Lower leg skin (tissue), 4 donors: Measurements from ENCODE around the gene BIRC3. TPM values are rescaled to one million over a fixed set of nuclear protein-coding genes. Genes with fewer than 3 reads are reported as not detected.

Source experiments
- DNase-seq, 2 donors: peaks; one replicate each; pipeline ENCODE4 v3.0.0-alpha.2; 2019; ENCODE audit warnings: low spot score in 2 of 2
- H3K4me3 ChIP-seq: fragments of 200-600 bp; sonication (generic); 2 replicates; pipeline ENCODE4 v1.5.1; 2017; ENCODE audit warnings: mild to moderate bottlenecking, low read depth; ENCODE audit not compliant: poor library complexity, severe bottlenecking
- POLR2A ChIP-seq, 2 donors: fragments of 450-650 bp; IDR thresholded peaks; one replicate each; pipeline ENCODE4 v1.6.1; 2016 to 2017; ENCODE audit warnings: antibody characterized with exemption in 2 of 2, mild to moderate bottlenecking in 1 of 2, moderate library complexity in 1 of 2
- WGBS, 2 donors: methylation state at CpG; one replicate each; pipeline ENCODE4 v1.1.5; 2018; 5-methylcytosine and 5-hydroxymethylcytosine counted together
- intact Hi-C: fragments of 100-400 bp; cut with DNase I; formaldehyde crosslinking; loops from one replicate; pipeline ENCODE4 v1.15.0; 2023; ENCODE audit warnings: low total_unique reads
- total RNA-seq, 4 donors: library from RNA; depleted of rRNA; stranded (reverse); fragments of >200 nt; gene quantifications; one replicate each; pipeline ENCODE4 v1.1.0, GENCODE V29; 2016
- TF ChIP-seq, protein P1 (sequence below), 3 donors: fragments of 450-650 bp; IDR thresholded peaks; one replicate each; pipeline ENCODE4 v1.5.1; 2016; ENCODE audit warnings: antibody characterized with exemption in 3 of 3, mild to moderate bottlenecking in 3 of 3, moderate library complexity in 2 of 3

Gene BIRC3
- total RNA-seq, 4 donors from 2014 or later: 10.1 to 17.6 (median 10.8) TPM

DNA sequence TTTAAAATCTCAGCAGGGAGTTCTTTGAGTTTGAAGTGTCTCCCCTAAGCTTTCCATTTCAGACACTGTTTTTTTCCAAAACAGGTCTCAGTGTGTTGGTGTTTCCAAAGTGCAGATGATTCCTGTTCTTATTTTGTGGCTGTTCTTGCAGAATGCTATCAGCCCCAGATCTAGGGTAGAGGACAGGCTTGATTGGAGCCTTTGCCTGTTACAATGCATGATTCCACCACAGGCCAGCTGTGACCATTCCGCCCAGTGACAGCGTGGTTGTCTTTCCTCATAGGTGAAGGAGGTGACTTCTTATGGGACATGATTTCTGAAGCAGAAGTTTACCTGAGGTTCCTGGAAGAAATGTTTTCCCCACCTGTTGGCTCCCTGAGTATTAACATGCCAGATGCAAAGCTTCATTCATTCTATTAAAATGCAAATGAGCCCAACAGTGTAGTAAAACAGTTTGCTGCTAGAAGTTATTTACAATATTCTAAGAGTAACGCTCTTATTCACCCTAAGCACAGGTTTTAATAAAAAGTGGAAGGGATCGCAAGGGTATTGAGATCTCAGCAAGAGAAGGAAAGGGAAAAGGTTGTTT lies 36.9 kb upstream of the BIRC3 start:
- 80 to 91% methylated on average over 4 of the region's 4 CpGs for WGBS, 2 donors
- no peak overlapping the region for H3K4me3 ChIP-seq
- TF ChIP-seq, protein P1, sequence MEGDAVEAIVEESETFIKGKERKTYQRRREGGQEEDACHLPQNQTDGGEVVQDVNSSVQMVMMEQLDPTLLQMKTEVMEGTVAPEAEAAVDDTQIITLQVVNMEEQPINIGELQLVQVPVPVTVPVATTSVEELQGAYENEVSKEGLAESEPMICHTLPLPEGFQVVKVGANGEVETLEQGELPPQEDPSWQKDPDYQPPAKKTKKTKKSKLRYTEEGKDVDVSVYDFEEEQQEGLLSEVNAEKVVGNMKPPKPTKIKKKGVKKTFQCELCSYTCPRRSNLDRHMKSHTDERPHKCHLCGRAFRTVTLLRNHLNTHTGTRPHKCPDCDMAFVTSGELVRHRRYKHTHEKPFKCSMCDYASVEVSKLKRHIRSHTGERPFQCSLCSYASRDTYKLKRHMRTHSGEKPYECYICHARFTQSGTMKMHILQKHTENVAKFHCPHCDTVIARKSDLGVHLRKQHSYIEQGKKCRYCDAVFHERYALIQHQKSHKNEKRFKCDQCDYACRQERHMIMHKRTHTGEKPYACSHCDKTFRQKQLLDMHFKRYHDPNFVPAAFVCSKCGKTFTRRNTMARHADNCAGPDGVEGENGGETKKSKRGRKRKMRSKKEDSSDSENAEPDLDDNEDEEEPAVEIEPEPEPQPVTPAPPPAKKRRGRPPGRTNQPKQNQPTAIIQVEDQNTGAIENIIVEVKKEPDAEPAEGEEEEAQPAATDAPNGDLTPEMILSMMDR (IDR thresholded peaks at IDR 0.05): no peak
- TF ChIP-seq POLR2A (IDR thresholded peaks at IDR 0.05): no peak
- no peak for DNase-seq
- intact Hi-C loops: loop anchor here (10.0 kb wide), 1 partner anchor 64 kb away; the partner anchor contains the start of gene BIRC2

DNA sequence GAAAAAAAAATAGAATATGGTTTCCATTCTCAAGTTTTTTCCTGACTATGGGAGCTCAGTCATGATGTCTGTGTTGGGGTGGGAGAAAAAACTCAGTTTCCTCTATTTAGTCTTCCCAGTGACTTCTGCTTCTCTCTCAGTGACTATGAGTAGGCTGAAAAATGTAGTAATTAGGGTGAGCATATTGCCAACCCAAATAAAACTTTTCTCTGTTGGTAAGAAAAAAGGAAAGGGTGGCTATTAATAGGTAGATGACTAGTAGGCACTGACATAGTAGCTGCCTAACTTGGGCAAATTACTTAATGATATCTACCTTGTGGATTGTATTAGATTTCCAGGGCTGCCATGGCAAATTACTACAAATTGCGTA lies 34.2 kb upstream of the BIRC3 start:
- 82 to 97% methylated on average over 1 of the region's 1 CpG for WGBS, 2 donors
- no peak overlapping the region for H3K4me3 ChIP-seq
- TF ChIP-seq POLR2A (IDR thresholded peaks at IDR 0.05): no peak
- TF ChIP-seq, protein P1 (IDR thresholded peaks at IDR 0.05): no peak
- DNase-seq: no peak
- intact Hi-C loops: loop anchor here (10.0 kb wide), 1 partner anchor 62 kb away; the partner anchor contains the start of gene BIRC2

DNA sequence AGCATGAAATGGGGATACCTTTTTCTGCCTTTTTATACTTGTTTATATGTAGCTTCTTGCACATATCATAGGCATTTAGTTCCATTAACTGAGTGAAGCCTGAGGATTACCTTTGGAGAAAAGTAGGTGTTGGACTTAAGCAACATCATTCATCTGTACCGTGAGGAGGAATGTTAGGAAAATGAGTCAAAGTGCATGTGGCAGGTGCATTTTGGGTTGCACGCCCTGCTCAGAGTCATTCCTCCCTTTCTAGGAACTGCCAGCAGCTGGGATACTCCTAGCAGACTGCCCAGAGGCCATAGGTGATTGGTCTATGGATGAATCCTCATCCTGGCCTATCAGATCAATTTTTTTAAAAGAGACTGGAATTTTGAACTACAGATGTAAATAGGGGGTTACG lies 33.3 kb upstream of the BIRC3 start:
- no peak for DNase-seq
- intact Hi-C loops: loop anchor here (10.0 kb wide), 1 partner anchor 61 kb away; the partner anchor contains the start of gene BIRC2
- WGBS, 2 donors: 71 to 78% methylated on average over 3 of the region's 3 CpGs
- TF ChIP-seq POLR2A (IDR thresholded peaks at IDR 0.05): no peak
- TF ChIP-seq, protein P1 (IDR thresholded peaks at IDR 0.05): no peak
- no peak overlapping the region for H3K4me3 ChIP-seq

DNA sequence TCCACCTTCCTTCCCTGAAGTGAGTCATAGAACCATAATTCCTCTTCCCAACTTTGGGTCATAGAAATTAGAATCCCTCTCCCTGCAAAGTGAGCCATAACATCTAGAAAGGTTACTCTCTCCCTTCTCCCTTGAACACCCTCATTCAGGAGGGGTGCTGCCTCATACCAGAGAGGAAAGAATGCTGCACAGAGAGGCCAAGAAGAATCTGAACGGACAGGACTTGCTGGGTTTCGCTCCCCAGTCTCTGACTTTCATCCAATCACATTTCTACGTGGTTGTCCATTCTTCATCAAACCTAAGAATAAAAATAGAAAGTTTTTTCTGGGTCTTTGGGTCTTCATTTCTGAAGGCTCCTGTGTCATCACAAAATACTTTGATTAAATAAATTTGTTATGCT lies 31.0 kb upstream of the BIRC3 start:
- no peak for DNase-seq
- no peak overlapping the region for H3K4me3 ChIP-seq
- intact Hi-C loops: loop anchor here (10.0 kb wide), 1 partner anchor 59 kb away; the partner anchor contains the start of gene BIRC2
- WGBS, 2 donors: 83 to 86% methylated on average over 3 of the region's 3 CpGs
- no peak for TF ChIP-seq POLR2A (IDR thresholded peaks at IDR 0.05)
- TF ChIP-seq, protein P1 (IDR thresholded peaks at IDR 0.05): no peak

DNA sequence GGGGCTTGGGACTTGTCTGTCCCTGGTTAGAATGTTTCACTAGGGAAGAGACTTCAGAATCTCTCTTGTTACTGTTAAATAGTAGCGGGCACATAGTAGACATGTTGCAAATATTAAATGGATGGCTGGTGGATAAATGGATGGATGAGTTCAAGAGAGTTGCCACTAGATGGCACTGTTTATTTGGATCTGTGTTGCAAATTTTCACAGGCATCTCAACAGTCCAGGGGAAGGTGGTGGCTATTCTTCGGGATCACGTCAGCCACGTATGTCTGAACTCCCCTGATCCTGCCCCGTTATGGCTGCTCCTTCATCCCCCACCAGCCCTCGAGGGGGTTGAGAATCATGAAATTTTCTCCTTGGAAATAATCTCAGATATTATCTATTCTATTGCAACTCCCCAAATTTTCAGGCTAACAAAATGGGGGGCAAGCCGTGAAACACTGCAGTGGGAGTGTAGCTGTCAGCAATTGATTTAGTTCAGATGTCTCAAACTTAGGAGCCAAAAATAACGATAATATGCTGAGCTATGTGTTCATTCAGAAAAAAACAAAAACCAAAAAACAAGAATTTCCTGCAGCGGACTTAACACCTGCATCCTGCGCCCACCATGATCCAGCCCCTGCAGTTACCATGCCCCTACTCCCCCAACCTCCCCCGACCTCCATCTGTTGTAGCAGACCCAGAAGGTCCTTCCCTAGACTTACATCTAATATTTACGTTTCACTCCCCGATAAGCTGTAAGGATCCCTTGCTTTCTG lies 29.1 kb upstream of the BIRC3 start:
- intact Hi-C loops: loop anchor here (10.0 kb wide), 1 partner anchor 57 kb away; the partner anchor contains the start of gene BIRC2

More for the DNA sequence above, 29.1 kb upstream of the BIRC3 start:
- DNase-seq: no peak
- TF ChIP-seq, protein P1 (IDR thresholded peaks at IDR 0.05): no peak
- TF ChIP-seq POLR2A (IDR thresholded peaks at IDR 0.05): no peak
- no peak overlapping the region for H3K4me3 ChIP-seq
- 33 to 36% methylated on average over 13 of the region's 13 CpGs for WGBS, 2 donors
